PC-9 (cell line): ENCODE data around the gene CRYBB1.

ENCODE experiments used
- CTCF ChIP-seq: fragments of 200-600 bp; sonication (generic); conservative IDR thresholded peaks from 2 replicates; pipeline ENCODE4 v1.6.1; 2017; ENCODE audit warnings: mixed run types, antibody characterized with exemption, mild to moderate bottlenecking, moderate library complexity
- EZH2 ChIP-seq: fragments of 200-600 bp; sonication (generic); IDR thresholded peaks from 2 replicates; pipeline ENCODE4 v1.8.0; 2017; ENCODE audit warnings: antibody characterized with exemption, low read depth

- TF ChIP-seq CTCF (no peak), EZH2 (no peak)
Observed at GRCh38 chr22:26588729-26589366, 29.0 kb downstream of the CRYBB1 start.
